ENCODE results near the gene CLCN2. TPM values are rescaled to one million over a fixed set of nuclear protein-coding genes. Genes with fewer than 3 reads are reported as not detected.
A peak's percentile ranks its signal among the peaks of the same experiment; 100 is the strongest.

Gene CLCN2
- total and polyA plus RNA-seq, 2 experiments from 2014 or later: 11.9 to 12.3 TPM

DNA sequence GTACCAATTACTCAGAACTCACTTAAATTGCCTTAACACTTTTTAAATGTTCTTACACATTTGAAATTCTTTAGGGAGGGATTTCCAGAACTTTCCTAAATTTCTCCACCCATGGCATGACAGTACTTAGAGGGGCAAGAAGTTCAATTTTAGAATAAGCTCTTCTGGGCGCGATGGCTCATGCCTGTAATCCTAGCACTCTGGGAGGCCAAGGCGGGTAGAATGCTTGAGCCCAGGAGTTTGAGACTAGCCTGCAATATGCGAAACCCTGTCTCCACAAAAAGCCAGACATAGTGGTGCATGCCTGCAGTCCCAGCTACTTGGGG, 13.4 kb downstream of the CLCN2 start:
- Histone ChIP-seq H3K9me2 (replicated peaks; ENCODE audit: insufficient read depth) (no peaks in the 10 kb centered on the region), H3K4me1 (ENCODE audit: insufficient read depth) (peaks cover 27% of the 10 kb centered on the region), H2AFZ (no peak overlapping the region), H3K27me3 (no peaks in the 10 kb centered on the region), H3K27ac (peak overlapping the region; percentile 59), H3K79me2 (no peaks in the 10 kb centered on the region), H3K9me3 (ENCODE audit: low read depth) (no peaks in the 10 kb centered on the region), H3K4me2 (no peak overlapping the region), H3K4me3 (no peak overlapping the region), H3K36me3 (replicated peaks; ENCODE audit: insufficient read depth, low read depth) (no peaks in the 10 kb centered on the region), H4K20me1 (ENCODE audit: insufficient read depth, poor library complexity, severe bottlenecking) (no peaks in the 10 kb centered on the region)
- no peak for TF ChIP-seq EZH2 (IDR thresholded peaks at IDR 0.05; ENCODE audit: borderline replicate concordance)
- TF ChIP-seq, protein P1, sequence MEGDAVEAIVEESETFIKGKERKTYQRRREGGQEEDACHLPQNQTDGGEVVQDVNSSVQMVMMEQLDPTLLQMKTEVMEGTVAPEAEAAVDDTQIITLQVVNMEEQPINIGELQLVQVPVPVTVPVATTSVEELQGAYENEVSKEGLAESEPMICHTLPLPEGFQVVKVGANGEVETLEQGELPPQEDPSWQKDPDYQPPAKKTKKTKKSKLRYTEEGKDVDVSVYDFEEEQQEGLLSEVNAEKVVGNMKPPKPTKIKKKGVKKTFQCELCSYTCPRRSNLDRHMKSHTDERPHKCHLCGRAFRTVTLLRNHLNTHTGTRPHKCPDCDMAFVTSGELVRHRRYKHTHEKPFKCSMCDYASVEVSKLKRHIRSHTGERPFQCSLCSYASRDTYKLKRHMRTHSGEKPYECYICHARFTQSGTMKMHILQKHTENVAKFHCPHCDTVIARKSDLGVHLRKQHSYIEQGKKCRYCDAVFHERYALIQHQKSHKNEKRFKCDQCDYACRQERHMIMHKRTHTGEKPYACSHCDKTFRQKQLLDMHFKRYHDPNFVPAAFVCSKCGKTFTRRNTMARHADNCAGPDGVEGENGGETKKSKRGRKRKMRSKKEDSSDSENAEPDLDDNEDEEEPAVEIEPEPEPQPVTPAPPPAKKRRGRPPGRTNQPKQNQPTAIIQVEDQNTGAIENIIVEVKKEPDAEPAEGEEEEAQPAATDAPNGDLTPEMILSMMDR (IDR thresholded peaks at IDR 0.05; ENCODE audit: poor library complexity): no peak
- no peak for DNase-seq (ENCODE audit: low spot score)
- WGBS (ENCODE audit: low lambda C conversion rate, missing lambda C conversion rate): 82% methylated on average over 4 of the region's 4 CpGs

DNA sequence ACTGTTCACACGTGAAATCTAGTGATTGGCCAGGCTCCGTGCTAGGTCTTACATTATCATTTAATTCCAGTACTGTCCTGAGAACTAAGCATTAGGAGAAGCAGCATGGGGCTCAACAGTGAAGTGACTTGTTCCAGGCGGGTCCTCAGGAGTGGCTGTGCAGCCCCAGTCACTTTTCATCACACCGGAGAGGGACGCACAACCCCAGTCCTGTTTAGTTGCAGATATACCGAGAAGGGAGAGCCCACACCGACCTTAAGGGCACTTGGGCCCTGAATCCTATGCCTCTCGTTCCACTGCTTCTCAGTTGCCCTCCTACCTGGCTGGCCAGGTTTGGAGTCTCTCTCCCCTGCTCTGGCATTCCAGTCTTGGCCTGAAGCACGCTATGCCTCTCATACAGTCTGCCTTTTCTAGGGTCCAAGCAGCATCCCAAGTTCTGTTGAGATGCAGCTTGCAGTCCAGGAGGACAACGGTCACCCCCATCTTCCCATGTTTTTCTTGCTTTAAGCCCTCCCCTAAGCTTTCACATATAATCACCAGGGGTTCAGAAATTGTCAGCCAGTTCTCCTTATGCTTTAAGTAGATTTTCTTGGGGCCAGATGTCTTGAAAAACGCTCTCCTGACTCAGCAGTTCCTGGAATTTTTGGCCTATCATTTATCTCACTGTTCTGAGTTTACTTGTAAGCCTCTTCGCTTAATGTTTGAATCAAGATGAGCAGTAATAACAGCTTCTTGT, 13.9 kb downstream of the CLCN2 start:
- Histone ChIP-seq H3K36me3 (replicated peaks; ENCODE audit: insufficient read depth, low read depth) (no peaks in the 10 kb centered on the region), H3K9me2 (replicated peaks; ENCODE audit: insufficient read depth) (no peaks in the 10 kb centered on the region)
- WGBS (ENCODE audit: low lambda C conversion rate, missing lambda C conversion rate): 76% methylated on average over 12 of the region's 12 CpGs

DNA sequence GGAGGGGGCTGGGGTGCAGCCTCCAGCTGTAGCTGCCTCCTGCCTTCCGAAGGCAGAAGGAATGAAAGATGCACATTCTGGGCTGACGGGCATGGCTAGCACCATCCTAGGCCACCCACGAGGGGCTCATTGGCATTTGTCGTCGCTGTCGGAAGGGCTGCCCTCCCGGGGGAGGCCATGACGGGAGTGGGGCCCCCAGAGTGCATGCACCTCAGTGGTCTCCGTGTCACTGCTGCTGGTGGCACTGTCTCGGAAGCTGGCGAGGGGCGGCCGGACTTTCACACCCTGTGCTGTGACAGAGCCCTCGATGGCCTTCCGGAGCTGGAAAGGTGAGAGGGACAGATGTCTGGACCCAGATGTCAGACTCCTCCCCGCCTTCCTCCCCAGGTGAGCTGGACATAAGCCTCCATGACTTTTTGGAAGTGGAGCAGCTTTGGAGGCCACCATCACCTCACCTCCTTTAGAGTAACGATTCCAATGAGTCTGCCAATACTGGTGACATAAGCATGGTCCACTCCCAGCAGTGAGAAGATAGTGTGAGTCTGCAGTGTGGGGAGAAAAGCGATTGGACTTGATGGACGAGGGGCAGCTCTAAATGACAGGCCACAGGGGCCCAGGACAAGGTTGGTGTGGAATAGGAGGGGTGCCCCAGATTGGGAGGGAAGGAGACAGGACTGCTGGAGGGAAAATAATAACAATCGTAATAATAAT, 14.8 kb downstream of the CLCN2 start:
- no peak overlapping the region for H2AFZ ChIP-seq
- H3K4me2 ChIP-seq: no peak overlapping the region
- DNase-seq (ENCODE audit: low spot score): no peak
- H4K20me1 ChIP-seq (ENCODE audit: insufficient read depth, poor library complexity, severe bottlenecking): no peaks in the 10 kb centered on the region
- peak overlapping the region; percentile 71 for H3K27ac ChIP-seq
- WGBS (ENCODE audit: low lambda C conversion rate, missing lambda C conversion rate): 97% methylated on average over 20 of the region's 20 CpGs
- no peaks in the 10 kb centered on the region for H3K9me2 ChIP-seq (replicated peaks; ENCODE audit: insufficient read depth)
- H3K27me3 ChIP-seq: no peaks in the 10 kb centered on the region
- TF ChIP-seq, protein P1 (IDR thresholded peaks at IDR 0.05; ENCODE audit: poor library complexity): no peak
- TF ChIP-seq EZH2phosphoT487 (IDR thresholded peaks at IDR 0.05; ENCODE audit: low read depth, severe bottlenecking, unreplicated experiment) (no peak), EZH2 (IDR thresholded peaks at IDR 0.05; ENCODE audit: borderline replicate concordance) (no peak)
- H3K36me3 ChIP-seq (replicated peaks; ENCODE audit: insufficient read depth, low read depth): no peaks in the 10 kb centered on the region
- H3K79me2 ChIP-seq: no peaks in the 10 kb centered on the region
- no peaks in the 10 kb centered on the region for H3K9me3 ChIP-seq (ENCODE audit: low read depth)
- H3K4me3 ChIP-seq: no peak overlapping the region
- peaks cover 23% of the 10 kb centered on the region for H3K4me1 ChIP-seq (ENCODE audit: insufficient read depth)

More for the DNA sequence above, 13.9 kb downstream of the CLCN2 start:
- H3K4me2 ChIP-seq: no peak overlapping the region
- peaks cover 27% of the 10 kb centered on the region for H3K4me1 ChIP-seq (ENCODE audit: insufficient read depth)
- DNase-seq (ENCODE audit: low spot score): no peak
- no peak for TF ChIP-seq EZH2phosphoT487 (IDR thresholded peaks at IDR 0.05; ENCODE audit: low read depth, severe bottlenecking, unreplicated experiment)
- TF ChIP-seq EZH2 (IDR thresholded peaks at IDR 0.05; ENCODE audit: borderline replicate concordance): no peak
- TF ChIP-seq, protein P1 (IDR thresholded peaks at IDR 0.05; ENCODE audit: poor library complexity): no peak
- H3K79me2 ChIP-seq: no peaks in the 10 kb centered on the region
- no peak overlapping the region for H3K4me3 ChIP-seq
- H4K20me1 ChIP-seq (ENCODE audit: insufficient read depth, poor library complexity, severe bottlenecking): no peaks in the 10 kb centered on the region
- peak overlapping the region; percentile 60 for H3K27ac ChIP-seq
- H3K27me3 ChIP-seq: no peaks in the 10 kb centered on the region
- no peaks in the 10 kb centered on the region for H3K9me3 ChIP-seq (ENCODE audit: low read depth)
- H2AFZ ChIP-seq: no peak overlapping the region
